ENCODE results near the gene BPIFB3. TPM values are rescaled to one million over a fixed set of nuclear protein-coding genes. Genes with fewer than 3 reads are reported as not detected.
"Not testable (repeated sequence)": the region's sequence is repeated elsewhere in the genome, so short reads cannot be mapped to it uniquely, and the experiment has no call there.

The BPIFB3 gene
- total and polyA plus RNA-seq, 7 donors: not detected

GRCh38 chr20:33105316-33105924, 51.7 kb downstream of the BPIFB3 start:
- Histone ChIP-seq H3K4me1 (no peaks in the 10 kb centered on the region), H3K4me3 (no peak overlapping the region), H3K36me3 (ENCODE audit: insufficient read depth in 1 of 2, low read depth in 1 of 2) (no peaks in the 10 kb centered on the region), H3K27me3 (ENCODE audit: insufficient read depth in 3 of 3, low read length in 2 of 3) (peaks cover 0 to 30% (median 2%) of the 10 kb centered on the region in 3 donors), H3K9me3 (no peaks in the 10 kb centered on the region), H3K27ac (no peak overlapping the region)
- TF ChIP-seq CTCF (IDR thresholded peaks at IDR 0.05): no peak
- no peak for ATAC-seq
- 66 to 69% (median 68%) methylated on average over 8 of the region's 8 CpGs for WGBS, 3 donors
- DNase-seq: no peak
- intact Hi-C loops (cut with DNase I): loop anchor here in 1 of 2 donors (10.0 kb wide), 1 partner anchor 59 kb away; the partner anchor contains the start of gene BPIFA2

- not testable (repeated sequence) for H3K27ac ChIP-seq; ATAC-seq; H3K4me1 ChIP-seq; H3K36me3 ChIP-seq (ENCODE audit: insufficient read depth in 1 of 2, low read depth in 1 of 2); DNase-seq; H3K4me3 ChIP-seq; H3K9me3 ChIP-seq
- intact Hi-C loops (cut with DNase I): loop anchor here in 1 of 2 donors (10.0 kb wide), 1 partner anchor 59 kb away; the partner anchor contains the start of gene BPIFA2
- 54 to 63% (median 61%) methylated on average over 7 of the region's 7 CpGs for WGBS, 3 donors
- peaks cover 0 to 30% (median 2%) of the 10 kb centered on the region in 3 donors for H3K27me3 ChIP-seq (ENCODE audit: insufficient read depth in 3 of 3, low read length in 2 of 3)
Observed at GRCh38 chr20:33106058-33106620, 52.4 kb downstream of the BPIFB3 start.

- H3K27me3 ChIP-seq (ENCODE audit: insufficient read depth in 3 of 3, low read length in 2 of 3): peaks cover 0 to 15% (median 0%) of the 10 kb centered on the region in 3 donors
- TF ChIP-seq CTCF (IDR thresholded peaks at IDR 0.05): no peak
- H3K36me3 ChIP-seq (ENCODE audit: insufficient read depth in 1 of 2, low read depth in 1 of 2): no peaks in the 10 kb centered on the region
- H3K9me3 ChIP-seq: no peaks in the 10 kb centered on the region
- DNase-seq (no peak), ATAC-seq (no peak)
- intact Hi-C loops (cut with DNase I): loop anchor here in 1 of 2 donors (10.0 kb wide), 1 partner anchor 56 kb away; the partner anchor contains the start of gene BPIFA2
- no peak overlapping the region for H3K4me3 ChIP-seq
- WGBS, 3 donors: 41 to 46% (median 43%) methylated on average over 2 of the region's 2 CpGs
- H3K4me1 ChIP-seq: no peaks in the 10 kb centered on the region
- H3K27ac ChIP-seq: no peak overlapping the region
Observed at GRCh38 chr20:33108661-33109060, 55.0 kb downstream of the BPIFB3 start.

GRCh38 chr20:33110147-33110825, 56.6 kb downstream of the BPIFB3 start:
- Histone ChIP-seq H3K9me3 (no peaks in the 10 kb centered on the region), H3K4me1 (no peaks in the 10 kb centered on the region), H3K27ac (no peak overlapping the region), H3K4me3 (no peak overlapping the region), H3K27me3 (ENCODE audit: insufficient read depth in 3 of 3, low read length in 2 of 3) (no peaks in the 10 kb centered on the region), H3K36me3 (ENCODE audit: insufficient read depth in 1 of 2, low read depth in 1 of 2) (no peaks in the 10 kb centered on the region)
- no peak for TF ChIP-seq CTCF (IDR thresholded peaks at IDR 0.05)
- DNase-seq: no peak
- WGBS, 3 donors: 75 to 80% (median 77%) methylated on average over 8 of the region's 8 CpGs
- no peak for ATAC-seq
- intact Hi-C loops (cut with DNase I): no loop called here

GRCh38 chr20:33111306-33111705, 57.6 kb downstream of the BPIFB3 start:
- no peak overlapping the region for H3K27ac ChIP-seq
- H3K4me1 ChIP-seq: no peaks in the 10 kb centered on the region
- intact Hi-C loops (cut with DNase I): no loop called here
- H3K9me3 ChIP-seq: no peaks in the 10 kb centered on the region
- WGBS, 3 donors: 70 to 88% (median 80%) methylated on average over 5 of the region's 5 CpGs
- TF ChIP-seq CTCF (IDR thresholded peaks at IDR 0.05): no peak
- H3K4me3 ChIP-seq: no peak overlapping the region
- no peak for DNase-seq
- no peaks in the 10 kb centered on the region for H3K27me3 ChIP-seq (ENCODE audit: insufficient read depth in 3 of 3, low read length in 2 of 3)
- no peak for ATAC-seq
- no peaks in the 10 kb centered on the region for H3K36me3 ChIP-seq (ENCODE audit: insufficient read depth in 1 of 2, low read depth in 1 of 2)
